Erythroblast (primary cell): ENCODE measurements around the gene EYA4.

Experiments used
- GATA1 ChIP-seq: IDR thresholded peaks from 2 replicates; pipeline ENCODE4 v1.6.1; 2011; ENCODE audit warnings: low read depth, mild to moderate bottlenecking, control low read depth, low read length, moderate library complexity
- POLR2A ChIP-seq: IDR thresholded peaks from 2 replicates; pipeline ENCODE4 v1.6.1; 2011; ENCODE audit warnings: mild to moderate bottlenecking, low read length

- TF ChIP-seq POLR2A (no peak), GATA1 (no peak)
Measured at GRCh38 chr6:133404151-133404550, 163.0 kb downstream of the EYA4 start.
